ENCODE data around the gene ZBTB34. TPM values are rescaled to one million over a fixed set of nuclear protein-coding genes. Genes with fewer than 3 reads are reported as not detected.
A peak's percentile ranks its signal among the peaks of the same experiment; 100 is the strongest.

ZBTB34 gene
- polyA plus RNA-seq, 3 donors from 2014 or later = 0.96 to 1.2 TPM; not detected in 1

DNA sequence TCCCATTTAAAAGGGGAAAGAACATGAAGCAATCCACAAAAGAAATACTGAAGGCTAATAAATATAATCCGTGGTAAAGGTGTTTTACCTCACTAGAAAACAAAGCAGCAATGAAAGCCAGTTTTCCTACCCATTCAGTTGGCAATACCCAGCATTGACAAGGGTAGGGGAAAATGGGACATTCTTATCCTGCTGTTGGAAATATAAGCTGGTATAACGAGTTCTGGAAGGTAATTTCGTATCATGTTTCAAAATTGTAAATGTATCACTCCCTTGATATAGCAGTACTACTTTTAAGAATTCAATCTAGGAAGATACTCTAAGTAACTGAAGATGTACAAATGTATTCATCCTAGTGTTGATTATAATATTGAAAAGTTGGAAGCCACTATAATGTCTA lies 31.2 kb downstream of the ZBTB34 start:
- Mint-ChIP-seq H3K27ac (no peak overlapping the region), H3K9me3 (no peaks in the 10 kb centered on the region), H3K36me3 (no peaks in the 10 kb centered on the region), H3K4me1 (peaks cover 0 to 4% of the 10 kb centered on the region in 2 donors), H3K4me3 (no peak overlapping the region), H3K27me3 (ENCODE audit: low read depth in 3 of 3) (no peaks in the 10 kb centered on the region)
- DNase-seq = no peak

DNA sequence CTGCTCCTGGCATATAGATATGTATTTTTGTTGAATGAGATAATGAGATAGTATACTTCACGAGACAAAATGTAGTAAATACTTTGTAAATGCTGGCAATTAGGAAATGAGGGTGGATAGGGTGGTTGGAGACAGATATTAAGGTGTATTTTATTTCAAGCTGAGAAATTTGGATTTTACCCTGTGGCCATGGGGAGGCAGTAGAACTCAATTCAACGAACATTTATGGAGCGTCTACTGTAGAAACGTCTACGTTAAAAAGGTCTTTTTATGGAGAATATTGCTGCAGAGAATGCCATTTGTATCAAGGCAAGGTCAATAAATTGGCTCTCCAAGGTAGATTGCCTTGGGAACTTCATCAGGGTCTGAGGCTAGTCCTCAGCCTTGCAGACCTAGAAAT lies 32.6 kb downstream of the ZBTB34 start:
- H3K27me3 Mint-ChIP-seq (ENCODE audit: low read depth in 3 of 3) = no peaks in the 10 kb centered on the region
- no peak overlapping the region for H3K27ac Mint-ChIP-seq
- H3K9me3 Mint-ChIP-seq = no peaks in the 10 kb centered on the region
- no peak for DNase-seq
- no peaks in the 10 kb centered on the region for H3K36me3 Mint-ChIP-seq
- peaks cover 0 to 4% of the 10 kb centered on the region in 2 donors for H3K4me1 Mint-ChIP-seq
- H3K4me3 Mint-ChIP-seq = no peak overlapping the region

DNA sequence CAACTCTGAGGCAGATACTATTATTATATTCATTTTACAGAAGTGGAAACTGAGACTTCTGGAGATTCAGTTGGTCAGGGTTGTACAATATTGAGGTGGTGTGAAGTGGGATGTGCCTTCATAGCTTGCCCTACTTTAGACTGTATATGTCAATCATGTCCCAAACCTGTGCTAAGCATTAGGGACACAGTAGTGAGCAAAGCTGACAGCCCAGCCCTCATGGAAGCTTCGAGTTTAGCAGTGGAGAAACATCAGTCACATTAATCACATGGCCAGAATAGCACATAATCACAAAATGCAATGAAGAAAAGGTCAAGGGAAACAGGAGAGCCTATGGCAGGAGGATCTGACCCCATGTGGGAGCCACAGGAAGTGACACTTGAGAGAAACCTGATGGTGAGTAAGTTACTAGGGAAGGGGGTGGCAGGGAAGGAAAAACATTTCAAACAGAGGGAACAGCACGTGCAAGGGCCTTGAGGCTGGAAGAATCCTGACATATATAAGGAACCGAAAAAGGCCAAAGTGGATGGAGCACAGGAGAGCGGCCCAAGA lies 33.7 kb downstream of the ZBTB34 start:
- no peak overlapping the region for H3K27ac Mint-ChIP-seq
- H3K36me3 Mint-ChIP-seq = no peaks in the 10 kb centered on the region
- peaks cover 0 to 4% of the 10 kb centered on the region in 2 donors for H3K4me1 Mint-ChIP-seq
- H3K27me3 Mint-ChIP-seq (ENCODE audit: low read depth in 3 of 3) = no peaks in the 10 kb centered on the region
- H3K4me3 Mint-ChIP-seq = no peak overlapping the region
- DNase-seq = no peak
- H3K9me3 Mint-ChIP-seq = no peaks in the 10 kb centered on the region

DNA sequence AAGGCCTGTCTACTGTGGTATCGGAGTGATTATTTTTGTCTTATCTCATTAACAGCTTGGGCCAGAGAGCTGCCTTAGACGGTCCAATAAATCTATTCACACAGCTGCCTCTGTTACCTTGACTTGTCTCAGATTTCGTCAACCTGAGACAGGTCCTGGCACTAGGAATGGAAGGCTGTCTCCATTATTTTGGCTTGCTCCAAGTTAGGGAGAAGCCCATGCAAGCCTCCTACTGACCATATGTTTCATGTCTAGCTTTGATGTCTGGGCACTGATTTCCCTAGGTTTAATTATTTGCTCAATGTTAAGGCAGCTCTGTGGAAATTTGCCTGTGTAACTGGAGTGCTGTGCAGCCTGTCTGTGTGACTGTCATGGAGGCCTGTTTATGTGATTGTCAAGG lies 41.8 kb downstream of the ZBTB34 start:
- no peaks in the 10 kb centered on the region for H3K4me1 Mint-ChIP-seq
- H3K27me3 Mint-ChIP-seq (ENCODE audit: low read depth in 3 of 3) = peaks cover 1 to 6% (median 2%) of the 10 kb centered on the region in 3 donors
- DNase-seq = no peak
- no peaks in the 10 kb centered on the region for H3K9me3 Mint-ChIP-seq
- H3K27ac Mint-ChIP-seq = no peak overlapping the region
- no peaks in the 10 kb centered on the region for H3K36me3 Mint-ChIP-seq
- no peak overlapping the region for H3K4me3 Mint-ChIP-seq

DNA sequence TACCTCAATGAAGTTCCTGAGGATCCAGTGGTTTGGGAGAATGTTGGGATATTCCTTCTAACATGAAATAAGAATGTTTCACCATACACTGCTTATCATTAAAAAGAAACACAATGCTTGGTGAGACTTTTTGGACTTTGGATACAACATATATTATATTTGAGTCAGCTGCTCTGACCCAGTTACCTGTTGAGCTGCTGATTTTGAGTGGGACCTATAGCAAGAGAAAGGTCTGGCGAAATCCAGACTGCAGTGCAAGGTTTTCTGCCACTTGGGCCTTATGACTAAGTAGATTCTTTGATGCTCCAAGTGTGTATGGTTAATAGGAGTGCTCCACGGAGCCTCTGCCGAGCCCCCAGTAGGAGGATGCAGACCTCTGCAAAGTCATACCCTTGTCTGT lies 44.1 kb downstream of the ZBTB34 start:
- no peaks in the 10 kb centered on the region for H3K4me1 Mint-ChIP-seq
- no peaks in the 10 kb centered on the region for H3K36me3 Mint-ChIP-seq
- H3K27me3 Mint-ChIP-seq (ENCODE audit: low read depth in 3 of 3) = peaks cover 2 to 8% (median 4%) of the 10 kb centered on the region in 3 donors
- H3K4me3 Mint-ChIP-seq = no peak overlapping the region
- no peak for DNase-seq
- no peaks in the 10 kb centered on the region for H3K9me3 Mint-ChIP-seq
- no peak overlapping the region for H3K27ac Mint-ChIP-seq

DNA sequence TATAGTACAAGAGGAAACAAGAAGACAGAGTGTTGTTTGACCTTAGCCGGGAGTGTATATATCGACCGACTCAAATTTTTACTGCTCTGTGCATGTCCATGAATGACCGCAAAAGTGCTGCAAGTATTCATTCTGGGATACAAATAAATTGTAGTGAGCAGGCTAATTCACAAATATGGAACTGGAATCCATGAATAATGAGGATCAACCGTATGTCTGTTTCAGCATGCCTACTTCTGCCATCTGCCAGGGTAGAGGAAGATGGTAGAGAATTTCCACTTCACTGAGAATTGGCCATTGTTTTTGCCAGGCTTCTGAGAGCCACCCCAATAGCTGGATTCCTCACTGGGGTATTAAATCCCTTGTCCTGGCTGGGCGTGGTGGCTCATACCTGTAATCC lies 45.7 kb downstream of the ZBTB34 start:
- DNase-seq = no peak
- Mint-ChIP-seq H3K9me3 (no peaks in the 10 kb centered on the region), H3K27ac (no peak overlapping the region), H3K27me3 (ENCODE audit: low read depth in 3 of 3) (peaks cover 3 to 8% (median 5%) of the 10 kb centered on the region in 3 donors), H3K4me3 (no peak overlapping the region), H3K4me1 (no peaks in the 10 kb centered on the region), H3K36me3 (no peaks in the 10 kb centered on the region)

DNA sequence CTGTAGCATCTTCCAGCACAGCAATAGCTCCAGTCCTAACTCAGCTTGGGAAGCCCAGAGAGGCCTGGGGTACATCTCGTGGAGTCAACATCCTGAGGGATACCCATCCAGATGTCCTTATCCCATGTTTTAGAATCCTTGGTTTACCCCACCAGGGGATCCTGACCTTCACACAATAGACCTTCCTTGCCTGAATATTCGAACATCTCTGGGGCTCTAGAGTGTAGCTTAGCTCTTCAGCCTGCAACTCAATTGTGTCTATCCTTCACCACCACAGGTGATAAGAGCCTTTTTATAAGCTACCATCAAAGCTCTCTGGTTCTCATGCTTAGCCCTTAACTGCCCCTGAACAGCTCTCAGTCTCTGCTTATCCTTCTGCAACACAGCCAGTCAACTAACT lies 46.6 kb downstream of the ZBTB34 start:
- Mint-ChIP-seq H3K9me3 (peaks cover 0 to under 1% (median 0%) of the 10 kb centered on the region in 6 donors), H3K36me3 (peaks cover 0 to 2% (median 0%) of the 10 kb centered on the region in 3 donors), H3K4me1 (no peaks in the 10 kb centered on the region), H3K27ac (no peak overlapping the region), H3K27me3 (ENCODE audit: low read depth in 3 of 3) (peaks cover 4 to 8% (median 8%) of the 10 kb centered on the region in 3 donors), H3K4me3 (no peak overlapping the region)
- DNase-seq = no peak

DNA sequence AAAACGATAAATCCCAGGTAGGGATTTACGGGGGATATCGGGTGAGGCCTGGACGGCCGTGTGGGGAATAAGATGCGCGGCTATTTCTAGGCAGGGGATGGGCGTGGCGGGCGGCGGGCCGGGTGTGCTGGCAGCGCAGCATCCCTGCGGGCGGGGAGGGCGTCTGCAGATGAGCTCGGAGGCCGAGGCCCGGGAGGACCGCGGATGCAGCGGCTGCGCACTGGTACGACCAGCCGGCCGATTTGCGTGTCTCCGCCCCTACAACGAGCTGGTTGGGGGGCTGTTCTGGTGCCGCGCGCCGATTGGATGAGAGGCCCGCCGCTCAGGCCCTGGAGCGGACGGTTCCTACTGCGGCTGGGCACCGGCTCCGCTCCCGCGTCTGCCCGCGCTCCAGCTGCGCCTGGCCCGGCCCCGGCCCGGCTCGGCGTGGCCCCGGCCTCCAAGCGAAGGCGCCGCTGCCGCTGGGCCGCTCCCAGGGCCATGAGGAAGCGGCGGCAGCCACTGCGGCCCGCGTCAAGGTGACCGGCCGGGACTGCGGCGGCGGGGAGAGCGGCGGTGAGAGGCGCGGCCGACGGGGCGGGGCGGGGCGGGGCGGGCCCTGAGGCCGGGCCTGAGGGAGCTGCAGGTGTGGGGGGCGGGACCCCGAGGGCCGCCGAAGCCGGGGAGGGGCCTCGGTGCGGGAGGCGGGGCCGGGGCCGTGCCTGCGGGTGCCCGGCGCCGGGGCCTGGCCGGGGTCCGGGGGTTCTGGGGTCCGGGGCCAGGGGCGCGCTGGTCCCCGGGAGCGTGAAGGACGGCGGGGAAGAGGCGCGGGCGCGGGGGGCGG lies 54.2 kb downstream of the ZBTB34 start, which contains the start of gene RALGPS1:
RALGPS1 (plus strand) TSS at position 325 of the 823 bp plus-strand sequence. CDS start 47,508 bp downstream, outside the sequence.
- H3K4me1 Mint-ChIP-seq = peaks cover 10 to 11% of the 10 kb centered on the region in 2 donors

DNA sequence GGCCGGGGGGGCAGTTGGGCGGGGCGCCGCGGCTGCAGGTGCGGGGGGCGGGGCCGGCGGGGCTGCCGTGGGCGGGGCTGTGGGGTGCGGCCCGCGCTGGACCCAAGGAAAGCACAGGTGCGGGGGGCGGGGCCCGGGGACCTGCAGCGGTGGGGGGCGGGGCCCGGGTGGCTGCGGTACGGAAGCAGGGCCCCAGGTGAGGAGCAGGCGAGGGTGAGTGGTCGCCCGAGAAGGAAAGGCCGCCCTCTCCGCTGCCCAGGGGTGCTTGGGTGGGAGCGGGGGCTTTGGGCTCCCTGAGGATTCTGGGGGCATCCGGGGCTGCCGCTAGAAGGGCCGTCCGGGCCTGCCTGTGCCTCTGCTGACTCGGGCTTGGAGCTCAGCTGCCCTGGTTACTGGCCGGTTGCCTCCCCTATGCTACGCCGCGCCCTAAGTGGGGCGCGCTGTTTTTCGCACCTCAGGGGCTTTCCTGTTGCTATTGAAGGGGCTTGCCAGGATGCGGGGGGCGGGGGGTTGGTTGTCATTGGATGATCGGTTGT lies 54.9 kb downstream of the ZBTB34 start:
- peaks cover 0 to 3% (median 0%) of the 10 kb centered on the region in 6 donors for H3K9me3 Mint-ChIP-seq
- H3K4me3 Mint-ChIP-seq = peak overlapping the region; percentile 78 to 84 (median 80)
- H3K4me1 Mint-ChIP-seq = peaks cover 10 to 11% of the 10 kb centered on the region in 2 donors
- DNase-seq = peak in 2 of 3 donors; percentile 4 to 11
- peaks cover 2 to 4% (median 3%) of the 10 kb centered on the region in 3 donors for H3K36me3 Mint-ChIP-seq
- peak overlapping the region; percentile 4 to 82 (median 62) for H3K27ac Mint-ChIP-seq
- H3K27me3 Mint-ChIP-seq (ENCODE audit: low read depth in 3 of 3) = peaks cover 0 to 16% (median 4%) of the 10 kb centered on the region in 3 donors

More for the DNA sequence above, 54.2 kb downstream of the ZBTB34 start, which contains the start of gene RALGPS1:
- peaks cover 0 to 3% (median 0%) of the 10 kb centered on the region in 6 donors for H3K9me3 Mint-ChIP-seq
- peaks cover 0 to 16% (median 4%) of the 10 kb centered on the region in 3 donors for H3K27me3 Mint-ChIP-seq (ENCODE audit: low read depth in 3 of 3)
- DNase-seq = peak; percentile 91 to 93 (median 92)
- peak within 1 kb of the TSS in 5 of 6 donors; percentile 42 to 73 (median 64) for H3K27ac Mint-ChIP-seq
- H3K36me3 Mint-ChIP-seq = peaks cover 0 to 4% (median 0%) of the 10 kb centered on the region in 3 donors
- H3K4me3 Mint-ChIP-seq = peak within 1 kb of the TSS; percentile 79 to 84 (median 81)

DNA sequence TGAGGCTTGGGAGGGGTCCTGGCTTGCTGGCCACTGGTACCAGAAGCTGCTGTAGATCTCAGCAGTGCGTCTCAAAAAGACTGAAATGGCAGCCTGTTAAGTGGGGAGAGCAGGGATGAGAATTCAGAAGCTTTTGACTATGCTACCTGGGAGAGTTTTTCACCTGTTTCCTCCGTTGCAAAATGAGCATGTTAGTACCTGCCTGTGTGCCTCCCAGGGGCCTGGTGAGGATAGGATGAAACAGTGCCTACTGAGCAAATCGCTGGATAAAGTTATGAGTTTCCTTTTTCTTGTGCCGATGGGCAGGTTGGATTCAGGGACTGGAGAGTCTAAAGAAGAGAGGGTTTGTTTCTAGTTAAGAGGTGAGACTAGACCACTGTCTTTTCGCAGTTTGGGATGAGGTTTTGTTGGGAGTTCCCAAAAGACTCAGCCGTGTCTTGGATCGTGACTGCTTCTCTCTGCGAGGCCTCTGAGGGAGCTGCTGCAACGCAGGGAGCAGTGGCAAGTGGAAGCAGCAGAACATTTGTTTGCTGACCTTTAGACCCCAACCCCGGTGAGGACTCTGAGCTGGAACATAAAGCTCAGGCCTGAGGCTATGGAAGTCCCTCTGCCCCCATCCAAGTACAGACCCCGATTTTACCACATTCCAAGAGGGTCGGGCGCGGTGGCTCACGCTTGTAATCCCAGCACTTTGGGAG lies 55.6 kb downstream of the ZBTB34 start:
- peak overlapping the region; percentile 78 to 84 (median 80) for H3K4me3 Mint-ChIP-seq
- peaks cover 0 to 3% (median 0%) of the 10 kb centered on the region in 6 donors for H3K9me3 Mint-ChIP-seq
- peaks cover 10 to 11% of the 10 kb centered on the region in 2 donors for H3K4me1 Mint-ChIP-seq
- H3K27ac Mint-ChIP-seq = peak overlapping the region; percentile 45 to 82 (median 62)
- peaks cover 0 to 17% (median 4%) of the 10 kb centered on the region in 3 donors for H3K27me3 Mint-ChIP-seq (ENCODE audit: low read depth in 3 of 3)
- peaks cover 3 to 4% (median 3%) of the 10 kb centered on the region in 3 donors for H3K36me3 Mint-ChIP-seq
- DNase-seq = no peak

DNA sequence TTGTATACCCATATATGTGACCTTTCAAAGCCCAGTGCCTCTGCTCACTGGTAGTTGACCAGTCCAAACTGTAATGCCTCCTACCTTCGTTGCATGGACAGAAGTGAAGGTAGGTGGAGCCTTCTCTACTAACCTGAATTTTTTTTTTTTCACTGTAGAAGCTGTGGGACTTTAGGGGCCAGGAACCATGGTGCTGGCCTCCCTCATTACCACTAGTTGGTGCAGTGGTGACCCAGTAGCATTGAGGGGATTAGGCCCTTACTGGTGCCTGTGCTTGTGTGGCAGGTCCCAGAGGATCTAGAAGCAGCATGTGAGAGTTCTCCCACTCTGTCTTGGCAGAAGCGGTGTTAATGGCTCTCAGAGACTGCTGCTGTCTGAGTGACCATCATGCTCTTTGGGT lies 56.5 kb downstream of the ZBTB34 start:
- no peak for DNase-seq
- Mint-ChIP-seq H3K27me3 (ENCODE audit: low read depth in 3 of 3) (peaks cover 0 to 14% (median 2%) of the 10 kb centered on the region in 3 donors), H3K4me3 (peak overlapping the region in 3 of 5 donors; percentile 58 to 84 (median 80)), H3K36me3 (peaks cover 3 to 4% (median 3%) of the 10 kb centered on the region in 3 donors), H3K9me3 (peaks cover 0 to 3% (median 0%) of the 10 kb centered on the region in 6 donors), H3K4me1 (peaks cover 10 to 11% of the 10 kb centered on the region in 2 donors), H3K27ac (peak overlapping the region in 1 of 6 donors; percentile 25)

DNA sequence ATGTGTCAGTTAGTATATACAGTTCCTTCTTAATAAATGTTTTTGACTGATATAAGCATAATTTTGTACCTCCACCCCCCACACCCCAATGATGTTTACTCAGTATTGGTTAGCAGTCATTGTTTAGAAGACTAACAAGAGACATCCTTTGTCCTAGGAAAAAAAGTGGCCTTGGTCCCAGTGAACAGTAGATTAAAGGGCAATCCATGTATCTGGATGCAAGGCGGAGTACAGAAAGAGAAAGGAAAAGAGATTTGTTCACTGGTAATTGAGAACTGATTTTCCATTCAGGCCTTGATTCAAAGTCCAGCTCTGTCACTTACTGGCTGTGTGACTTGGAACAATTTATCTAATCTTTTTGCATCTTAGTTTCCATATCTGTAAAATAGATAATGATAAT lies 58.8 kb downstream of the ZBTB34 start:
- peaks cover 0 to 7% (median 0%) of the 10 kb centered on the region in 3 donors for H3K27me3 Mint-ChIP-seq (ENCODE audit: low read depth in 3 of 3)
- no peak for DNase-seq
- peaks cover 9 to 10% of the 10 kb centered on the region in 2 donors for H3K4me1 Mint-ChIP-seq
- H3K27ac Mint-ChIP-seq = no peak overlapping the region
- peaks cover 0 to 3% (median 3%) of the 10 kb centered on the region in 3 donors for H3K36me3 Mint-ChIP-seq
- H3K4me3 Mint-ChIP-seq = no peak overlapping the region
- no peaks in the 10 kb centered on the region for H3K9me3 Mint-ChIP-seq

DNA sequence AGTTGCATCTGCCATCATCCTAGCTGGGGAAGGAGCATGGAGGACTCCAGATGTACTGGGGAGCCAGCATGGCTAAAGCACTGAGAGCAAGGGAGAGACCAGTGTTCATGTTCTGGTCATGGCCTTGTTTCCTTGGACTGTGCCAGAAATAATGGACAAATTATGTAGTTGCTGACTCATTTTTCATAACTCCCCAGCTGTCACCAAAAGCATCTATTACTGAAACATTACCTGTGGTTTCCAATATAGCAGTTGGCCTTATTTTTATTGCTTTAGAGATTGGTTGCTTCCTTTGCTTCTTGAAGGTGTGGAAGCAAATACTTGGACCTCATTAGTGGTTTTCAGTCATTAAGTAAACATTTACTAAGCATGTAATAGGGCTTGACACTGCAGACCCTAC lies 65.4 kb downstream of the ZBTB34 start:
- Mint-ChIP-seq H3K36me3 (peaks cover 0 to 3% (median 0%) of the 10 kb centered on the region in 3 donors), H3K4me3 (no peak overlapping the region), H3K9me3 (no peaks in the 10 kb centered on the region), H3K27me3 (ENCODE audit: low read depth in 3 of 3) (no peaks in the 10 kb centered on the region), H3K27ac (no peak overlapping the region), H3K4me1 (no peaks in the 10 kb centered on the region)
- DNase-seq = no peak
